ENCODE results near the gene ACY1.
A peak's percentile ranks its signal among the peaks of the same experiment; 100 is the strongest.

Gene ACY1

GRCh38 chr3:51966016-51966415 lies 17.3 kb upstream of the ACY1 start:
- no peak for DNase-seq

DNA sequence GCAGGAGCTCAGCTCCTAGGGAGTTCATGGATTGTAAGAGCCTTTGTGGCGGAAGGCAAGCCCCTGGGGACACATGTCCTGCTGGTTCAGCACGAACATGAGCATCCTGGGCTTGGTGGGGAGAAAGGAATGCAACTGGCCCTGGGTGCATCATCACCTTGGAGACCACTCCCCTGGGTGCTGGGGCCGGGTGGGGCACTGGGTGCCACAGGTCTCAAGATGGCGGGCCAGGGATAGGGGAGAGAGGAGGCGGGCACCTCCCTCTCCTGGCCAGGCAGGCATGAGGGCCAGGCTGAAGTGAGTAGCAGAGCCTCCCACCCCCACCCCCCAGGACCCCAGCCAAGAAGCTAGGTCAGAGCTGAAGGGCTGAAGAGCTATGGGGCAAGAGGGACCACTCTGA lies 16.8 kb upstream of the ACY1 start:
- DNase-seq, result no peak

GRCh38 chr3:51966922-51967383 lies 16.4 kb upstream of the ACY1 start:
- no peak for DNase-seq

GRCh38 chr3:51967384-51968169 lies 15.8 kb upstream of the ACY1 start, which contains the start of gene PCBP4:
PCBP4 (minus strand) TSS chr3:51967454; CDS start chr3:51961240, 6,214 bp downstream.
- DNase-seq, result no peak

DNA sequence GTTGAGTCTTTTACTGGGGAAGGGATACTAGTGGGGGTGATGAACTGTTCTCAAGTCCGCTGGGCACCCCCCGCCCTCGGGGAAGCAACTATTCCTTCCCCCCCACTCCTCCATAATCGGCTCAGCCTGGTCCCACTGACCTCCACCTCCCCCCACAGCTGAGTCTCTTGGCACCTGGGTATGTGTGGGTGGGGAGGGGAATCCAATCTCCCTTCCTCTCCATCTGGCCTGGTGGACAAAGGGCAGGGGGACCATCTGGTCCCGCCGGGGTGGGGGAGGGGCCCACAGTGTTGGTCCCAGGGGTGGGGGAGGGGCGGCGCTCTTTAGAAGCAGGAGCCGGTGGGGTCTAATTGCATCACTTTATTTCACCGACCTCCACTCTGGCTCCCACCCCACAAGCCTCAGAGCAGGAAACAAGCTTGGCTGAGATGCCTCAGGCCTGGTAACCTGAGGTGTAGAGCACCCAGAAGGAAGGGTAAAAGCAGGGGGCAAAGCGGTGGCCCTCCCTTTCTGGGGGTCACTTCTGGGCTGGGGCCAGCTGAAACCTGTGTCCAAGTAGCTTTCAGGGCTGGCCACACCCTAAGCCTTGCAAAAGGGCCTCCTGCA lies 15.1 kb upstream of the ACY1 start:
- no peak for DNase-seq

DNA sequence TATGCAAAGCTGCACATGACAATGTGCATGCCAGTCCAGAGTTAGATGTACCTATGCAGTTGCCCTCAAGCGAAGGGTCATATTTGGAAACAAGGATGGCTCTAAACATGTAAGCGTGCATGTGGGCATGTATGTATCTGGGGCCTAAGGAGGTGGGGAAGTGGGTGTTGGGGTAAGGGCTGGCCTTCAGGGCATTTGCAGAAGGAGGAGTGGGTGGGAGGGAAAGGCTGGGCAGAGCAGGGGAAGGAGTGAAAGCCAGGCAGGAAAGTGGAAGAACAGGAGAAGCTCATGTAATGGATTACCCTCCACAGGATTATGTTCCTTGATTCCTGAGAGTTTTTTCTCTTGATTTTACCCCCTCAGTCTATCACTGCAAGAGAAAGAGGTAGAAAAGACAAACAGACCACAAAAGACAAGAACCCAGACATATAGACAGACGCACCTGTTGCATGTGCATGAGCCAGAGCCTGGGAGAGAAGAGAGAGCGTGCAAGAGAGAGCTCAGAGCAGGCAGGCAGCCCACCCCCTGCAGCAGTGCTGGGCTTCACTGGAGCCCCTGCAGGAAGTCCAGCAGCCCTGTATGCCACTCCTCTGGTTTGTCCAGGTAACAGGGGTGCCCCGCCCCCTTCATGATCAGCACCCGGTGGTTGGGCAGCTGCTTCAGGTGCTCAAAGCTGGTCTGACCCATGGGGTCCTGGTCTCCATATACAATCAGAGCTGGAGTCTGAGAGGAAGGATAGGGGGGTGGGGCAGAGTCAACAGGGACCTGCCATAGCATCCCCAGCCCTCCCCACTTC lies 14.3 kb upstream of the ACY1 start:
- DNase-seq, result no peak

DNA sequence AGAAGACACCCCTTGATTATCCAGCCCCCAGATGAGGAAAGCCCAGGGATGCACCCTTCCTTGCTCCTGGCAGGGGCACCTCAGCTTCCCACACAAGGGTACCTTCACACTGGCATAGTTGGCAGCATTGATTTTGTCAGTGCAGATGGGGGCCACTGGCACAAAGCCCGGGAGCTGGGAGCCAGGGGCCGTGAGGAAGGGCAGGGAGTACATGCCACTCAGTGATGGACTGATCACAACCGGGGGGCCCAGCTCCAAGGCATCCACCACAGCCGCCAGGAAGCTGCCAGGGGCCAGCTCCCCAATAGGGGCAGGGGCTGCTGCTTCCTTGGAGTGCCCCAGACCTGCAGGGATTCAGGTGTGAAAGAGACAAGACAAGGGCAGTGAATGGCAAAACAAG lies 13.5 kb upstream of the ACY1 start:
- DNase-seq, result no peak

- DNase-seq, result no peak
Measured at GRCh38 chr3:51970606-51971300, 12.6 kb upstream of the ACY1 start.

- DNase-seq, result no peak
Measured at GRCh38 chr3:51971350-51971749, 12.0 kb upstream of the ACY1 start.

GRCh38 chr3:51974277-51974962 lies 8.9 kb upstream of the ACY1 start:
- no peak for DNase-seq

GRCh38 chr3:51974963-51975851 lies 8.1 kb upstream of the ACY1 start, which contains the start of gene ABHD14A:
ABHD14A (plus strand) TSS chr3:51975064; CDS start chr3:51975136, 72 bp downstream.
- peak; percentile 74 for DNase-seq

DNA sequence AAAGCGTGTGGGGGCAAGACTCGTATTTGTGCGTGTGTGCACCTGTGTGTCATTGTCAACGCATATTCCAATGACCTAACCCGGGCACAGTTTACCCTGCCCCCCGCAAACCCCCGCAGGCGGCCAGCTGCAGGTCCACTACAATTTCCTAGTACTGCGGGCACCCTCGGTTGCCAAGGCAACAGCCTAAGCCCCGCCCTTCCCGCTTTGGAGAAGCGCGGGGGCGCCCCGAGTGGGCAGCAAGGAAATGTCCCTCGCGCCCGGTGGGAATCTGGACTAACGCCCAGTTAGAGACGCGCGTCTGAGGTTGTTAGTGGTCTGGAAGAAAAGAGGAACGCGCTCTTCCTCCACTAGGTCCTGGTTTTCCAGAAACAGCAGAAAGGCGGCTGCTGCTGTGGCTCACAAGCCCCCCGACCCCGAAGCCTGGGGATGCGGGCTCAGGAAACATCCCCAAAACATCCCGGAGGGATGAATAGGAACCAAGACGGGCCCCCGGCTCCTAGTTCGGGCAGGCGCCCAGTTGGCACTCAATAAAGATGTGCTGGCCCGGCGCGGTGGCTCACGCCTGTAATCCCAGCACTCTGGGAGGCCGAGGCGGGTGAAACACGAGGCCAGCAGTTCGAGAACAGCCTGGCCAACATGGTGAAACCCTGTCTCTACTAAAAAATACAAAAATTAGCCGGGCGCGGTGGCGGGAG lies 7.3 kb upstream of the ACY1 start:
- DNase-seq, result no peak

GRCh38 chr3:51977446-51978142 lies 5.7 kb upstream of the ACY1 start:
- no peak for DNase-seq

GRCh38 chr3:51978143-51978502 lies 5.2 kb upstream of the ACY1 start:
- DNase-seq, result no peak

DNA sequence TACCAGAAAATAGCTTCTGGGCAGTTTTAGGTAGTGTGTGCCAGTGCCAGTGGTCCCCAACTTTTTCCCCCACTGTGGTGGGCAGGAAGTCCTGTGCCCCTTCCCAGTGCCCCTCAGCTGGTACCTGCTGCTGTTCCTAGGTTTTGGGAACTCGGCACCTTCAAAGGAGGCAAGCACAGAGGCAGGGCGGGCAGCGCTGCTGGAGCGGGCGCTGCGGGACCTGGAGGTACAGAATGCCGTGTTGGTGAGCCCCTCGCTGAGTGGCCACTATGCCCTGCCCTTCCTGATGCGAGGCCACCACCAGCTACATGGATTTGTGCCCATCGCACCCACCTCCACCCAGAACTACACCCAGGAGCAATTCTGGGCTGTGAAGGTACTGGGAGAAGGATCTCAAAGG lies 3.1 kb upstream of the ACY1 start:
- DNase-seq, result no peak

DNA sequence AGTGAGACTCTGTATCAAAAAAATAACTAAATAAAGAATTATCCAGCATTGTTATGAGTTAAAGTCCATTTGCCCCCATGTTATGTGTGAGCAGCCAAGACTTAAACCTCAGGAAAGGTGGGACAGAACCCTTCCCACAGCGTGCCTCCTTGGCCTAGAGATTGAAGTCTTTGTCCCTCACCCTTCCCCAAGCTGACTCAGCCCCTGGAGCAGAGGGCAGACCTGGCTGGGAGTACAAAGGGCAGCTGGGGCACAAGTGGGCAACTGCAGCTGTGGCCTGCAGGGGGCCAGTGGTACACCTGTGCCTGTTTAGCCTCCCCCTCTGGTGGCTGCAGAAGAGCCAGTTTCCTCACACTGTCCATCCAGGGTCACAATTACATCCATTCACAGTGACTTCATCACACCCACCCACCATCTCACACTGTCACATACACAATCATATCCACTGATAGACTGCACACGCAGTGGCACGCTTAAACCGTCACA lies 940 bp upstream of the ACY1 start:
- peak; percentile 56 for DNase-seq

DNA sequence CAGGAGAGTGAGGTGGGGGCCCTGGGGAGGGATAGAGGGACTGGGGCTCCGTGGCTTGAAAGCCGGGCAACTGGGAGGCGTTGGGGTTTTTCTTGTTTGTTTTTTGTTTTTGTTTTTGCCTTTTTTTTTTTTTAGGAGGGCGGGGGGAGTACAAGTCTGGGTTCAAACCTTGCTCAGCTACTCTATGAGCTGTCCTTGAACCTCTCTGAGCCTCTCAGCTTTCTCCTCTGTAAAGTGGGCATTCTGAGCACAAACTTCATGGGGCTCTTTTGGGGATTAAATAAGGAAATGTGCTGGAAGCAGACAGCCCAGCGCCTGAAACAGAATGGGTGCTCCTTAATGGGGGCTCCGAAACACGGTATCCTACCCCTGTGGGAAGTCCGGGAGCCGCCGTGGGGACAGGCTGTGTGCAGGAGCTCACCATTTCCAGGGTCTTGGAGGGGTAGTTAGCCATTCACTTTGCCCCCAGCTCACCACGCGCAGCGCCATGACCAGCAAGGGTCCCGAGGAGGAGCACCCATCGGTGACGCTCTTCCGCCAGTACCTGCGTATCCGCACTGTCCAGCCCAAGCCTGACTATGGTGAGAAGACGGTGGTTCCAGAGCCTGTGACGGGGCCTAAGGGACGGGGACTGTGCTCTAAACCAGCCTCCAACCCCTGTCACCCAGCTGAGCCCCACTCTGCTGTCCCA lies 388 bp downstream of the ACY1 start:
- no peak for DNase-seq

DNA sequence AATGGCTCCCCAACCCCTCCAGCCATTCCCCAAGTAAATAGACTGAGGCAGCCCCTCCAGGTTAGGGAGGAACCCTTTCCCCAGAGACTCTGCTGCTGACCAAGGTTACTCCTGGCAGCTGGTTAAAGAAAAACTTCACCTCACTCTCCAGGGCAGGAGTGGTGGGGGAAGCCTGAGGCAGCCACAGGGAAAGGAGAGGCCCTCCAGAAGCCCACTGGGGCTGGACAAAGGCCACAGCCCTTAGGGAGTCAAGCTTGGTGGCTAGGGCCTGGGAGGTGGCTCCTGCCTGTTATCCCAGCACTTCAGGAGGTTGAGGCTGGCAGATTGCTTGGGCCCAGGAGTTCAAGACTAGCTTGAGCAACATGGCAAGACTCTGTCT lies 923 bp downstream of the ACY1 start:
- no peak for DNase-seq

- DNase-seq, result no peak
Measured at GRCh38 chr3:51985063-51985462, 1.7 kb downstream of the ACY1 start.
